Endothelial cell of umbilical vein (primary cell): ENCODE data around the gene THEMIS. TPM values are rescaled to one million over a fixed set of nuclear protein-coding genes. Genes with fewer than 3 reads are reported as not detected.

Experiments used
- BruUV-seq: library from RNA; stranded (reverse); fragments of 400-500 nt; replicated peaks from 2 replicates; lab custom pipeline; 2021; lab: Mats Ljungman, UMichigan
- CTCF ChIA-PET: fragments of 300-600, 350-600 bp; sonication (Branson Sonifier 250); formaldehyde crosslinking; loops from one replicate; lab custom pipeline; 2021; ENCODE audit warnings: antibody characterized with exemption, inconsistent platforms; lab: Charles Lee
- POLR2A ChIA-PET: fragments of 300-600, 350-600 bp; sonication (Branson Sonifier 250); formaldehyde crosslinking; loops from one replicate; lab custom pipeline; 2021; ENCODE audit warnings: antibody characterized with exemption, inconsistent platforms; lab: Charles Lee
- DNase-seq: peaks from one replicate; pipeline ENCODE4 v3.0.0-alpha.2; 2011; ENCODE audit warnings: low read depth, low spot score
- FAIRE-seq: peaks from 2 replicates; lab custom pipeline; 2011; peaks lifted over from hg19 to GRCh38; lab: Jason Lieb, UNC
- H2AFZ ChIP-seq: 2 replicates; pipeline ENCODE4 v1.6.0; 2012; ENCODE audit warnings: low read depth, low read length, control low read depth, inconsistent platforms
- H3K27ac ChIP-seq: 2 replicates; pipeline ENCODE4 v1.5.1; 2011; ENCODE audit warnings: low read depth, mild to moderate bottlenecking, control low read depth, low read length, moderate library complexity; ENCODE audit not compliant: insufficient read depth
- H3K27me3 ChIP-seq, 2 experiments: 2 replicates each; pipeline versions ENCODE4 v1.6.0 to v1.6.1; 2011; ENCODE audit warnings: low read length in 2 of 2, mixed read lengths in 1 of 2; ENCODE audit not compliant: control insufficient read depth in 2 of 2, insufficient read depth in 2 of 2
- H3K36me3 ChIP-seq, 2 experiments: 2 replicates in 1 of 2; 3 replicates in 1 of 2; pipeline ENCODE4 v1.5.1; 2011; ENCODE audit warnings: low read length in 2 of 2, mild to moderate bottlenecking in 1 of 2, moderate library complexity in 1 of 2; ENCODE audit not compliant: control insufficient read depth in 2 of 2, insufficient read depth in 2 of 2; ENCODE audit errors: extremely low read depth in 1 of 2
- H3K4me1 ChIP-seq: 3 replicates; pipeline ENCODE4 v1.5.1; 2011; ENCODE audit warnings: mild to moderate bottlenecking, low read length; ENCODE audit not compliant: control insufficient read depth, insufficient read depth; ENCODE audit errors: extremely low read depth
- H3K4me2 ChIP-seq: 2 replicates; pipeline ENCODE4 v1.6.1; 2011; ENCODE audit warnings: low read length, control low read depth, mixed read lengths; ENCODE audit not compliant: insufficient read depth
- H3K4me3 ChIP-seq, 3 experiments: fragments of 200-600 bp in 1 of 3; sonication (generic), shearing (Covaris generic) in 1 of 3; replicated peaks in 1 of 3; 2 replicates each; pipeline ENCODE4 v1.5.1; 2011 to 2016; ENCODE audit warnings: control low read depth in 3 of 3, low read length in 3 of 3, mild to moderate bottlenecking in 2 of 3, inconsistent platforms in 1 of 3, low read depth in 1 of 3, moderate library complexity in 1 of 3; ENCODE audit not compliant: insufficient read depth in 1 of 3
- H3K79me2 ChIP-seq: 2 replicates; pipeline ENCODE4 v1.6.0; 2012; ENCODE audit warnings: low read length, inconsistent platforms; ENCODE audit not compliant: control insufficient read depth, insufficient read depth
- H3K9ac ChIP-seq: replicated peaks from 2 replicates; pipeline ENCODE3; 2011; ENCODE audit warnings: low read length, control low read depth; ENCODE audit not compliant: insufficient read depth; ENCODE audit errors: extremely low read depth
- H3K9me1 ChIP-seq: replicated peaks from 3 replicates; pipeline ENCODE4 v1.6.0; 2011; ENCODE audit warnings: mild to moderate bottlenecking, low read length; ENCODE audit not compliant: control insufficient read depth, insufficient read depth; ENCODE audit errors: extremely low read depth
- H3K9me3 ChIP-seq: replicated peaks from 2 replicates; pipeline ENCODE4 v1.5.1; 2012; ENCODE audit warnings: low read length, inconsistent platforms; ENCODE audit not compliant: control insufficient read depth, insufficient read depth
- H4K20me1 ChIP-seq: replicated peaks from 2 replicates; pipeline ENCODE3; 2011; ENCODE audit warnings: mild to moderate bottlenecking, low read length; ENCODE audit not compliant: control insufficient read depth, insufficient read depth; ENCODE audit errors: extremely low read depth
- EZH2 ChIP-seq: IDR thresholded peaks from 2 replicates; pipeline ENCODE4 v1.6.1; 2012; ENCODE audit warnings: borderline replicate concordance, low read depth, mild to moderate bottlenecking, moderate library complexity, low read length, inconsistent platforms; ENCODE audit not compliant: severe bottlenecking
- FOS ChIP-seq: IDR thresholded peaks from 2 replicates; pipeline ENCODE4 v1.6.1; 2011; ENCODE audit warnings: mild to moderate bottlenecking, low read length, moderate library complexity, borderline replicate concordance; ENCODE audit not compliant: insufficient read depth
- GATA2 ChIP-seq: IDR thresholded peaks from 2 replicates; pipeline ENCODE4 v1.7.0; 2011; ENCODE audit warnings: low read depth, mild to moderate bottlenecking, moderate library complexity, mixed read lengths, low read length; ENCODE audit not compliant: insufficient read length, insufficient read depth
- JUN ChIP-seq: IDR thresholded peaks from 2 replicates; pipeline ENCODE4 v1.6.1; 2011; ENCODE audit warnings: borderline replicate concordance, low read depth; ENCODE audit not compliant: insufficient read length, insufficient read depth
- MYC ChIP-seq: IDR thresholded peaks from one replicate; pipeline ENCODE4 v1.6.1; 2011; ENCODE audit warnings: mild to moderate bottlenecking, low read depth, low read length
- POLR2A ChIP-seq: IDR thresholded peaks from 2 replicates; pipeline ENCODE4 v1.6.1; 2012; ENCODE audit warnings: low read depth, mild to moderate bottlenecking, control low read depth, low read length
- POLR2AphosphoS5 ChIP-seq: IDR thresholded peaks from 2 replicates; pipeline ENCODE4 v1.6.1; 2012; ENCODE audit warnings: low read depth, mild to moderate bottlenecking, control low read depth, low read length, moderate library complexity; ENCODE audit not compliant: insufficient read depth
- dilution Hi-C: fragments of 300-500 bp; cut with MboI; formaldehyde crosslinking; loops from one replicate; pipeline ENCODE4 v1.15.0; 2019; ENCODE audit warnings: low sequenced_read_pairs; ENCODE audit not compliant: extremely low pct_ligation_motif_present
- intact Hi-C: fragments of 100-400 bp; cut with micrococcal nuclease; formaldehyde crosslinking; loops from one replicate; pipeline ENCODE4 v1.10.0; 2022
- polyA plus RNA-seq, 4 experiments: library from polyadenylated mRNA; depleted of rRNA in 3 of 4; stranded (reverse) in 3 of 4; unstranded in 1 of 4; fragments of >200 nt; gene quantifications; 2 replicates each; pipeline versions ENCODE4 v1.2.1 to v1.2.3, GENCODE V29; 2011 to 2012; ENCODE audit warnings: missing spikeins in 1 of 4
- total RNA-seq: library from RNA; stranded (reverse); gene quantifications from 2 replicates; pipeline ENCODE4 v1.2.3, GENCODE V29; 2021
- TF ChIP-seq, protein P1 (sequence below): IDR thresholded peaks from 2 replicates; pipeline ENCODE4 v1.6.1; 2011; ENCODE audit not compliant: insufficient read depth, insufficient read length
- TF ChIP-seq, protein P2 (sequence below), 2 donors: IDR thresholded peaks; 1 replicate in 1 of 2; 2 replicates in 1 of 2; pipeline ENCODE4 v1.5.1; 2011; ENCODE audit warnings: low read length in 2 of 2, mild to moderate bottlenecking in 2 of 2, moderate library complexity in 2 of 2, control low read depth in 1 of 2, inconsistent platforms in 1 of 2, low read depth in 1 of 2; ENCODE audit not compliant: insufficient read depth in 1 of 2; ENCODE audit errors: extremely low read depth in 1 of 2

THEMIS gene
- total and polyA plus RNA-seq, 2 donors (not counting 3 experiments of a cell fraction or from before 2014, with no cell fraction given) = not detected

DNA sequence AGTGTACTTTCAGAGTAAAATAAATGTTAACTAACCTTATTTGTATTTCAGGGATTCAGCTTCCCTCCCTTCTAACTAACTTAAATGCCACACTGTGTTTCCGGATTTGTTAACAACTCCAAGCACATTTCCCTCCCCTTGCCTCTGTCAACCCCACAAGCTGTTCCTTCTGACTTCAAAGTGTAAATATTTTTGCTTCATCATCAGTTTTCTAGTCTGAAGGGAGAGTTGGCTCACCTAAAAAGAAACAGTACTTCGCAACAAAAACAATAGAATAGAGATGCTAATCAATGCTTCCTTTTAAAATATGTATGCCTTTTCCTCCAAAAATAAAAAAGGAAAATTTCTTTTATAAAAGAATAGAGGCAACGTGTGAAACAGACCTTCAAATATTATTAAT lies 132.6 kb downstream of the THEMIS start:
- FAIRE-seq (no peak), DNase-seq (no peak)
- Histone ChIP-seq H3K27ac (no peak overlapping the region), H3K79me2 (no peaks in the 10 kb centered on the region), H3K9ac (no peak overlapping the region), H3K4me3 (no peak overlapping the region), H4K20me1 (no peaks in the 10 kb centered on the region), H2AFZ (no peak overlapping the region), H3K27me3 (no peaks in the 10 kb centered on the region), H3K4me1 (no peaks in the 10 kb centered on the region), H3K4me2 (no peak overlapping the region), H3K9me3 (no peaks in the 10 kb centered on the region), H3K36me3 (no peaks in the 10 kb centered on the region), H3K9me1 (no peaks in the 10 kb centered on the region)
- BruUV-seq = no TSS peak
- intact Hi-C loops (no loop called here), dilution Hi-C loops (no loop called here)
- POLR2A ChIA-PET = no interaction called here
- CTCF ChIA-PET = interaction anchor here (0.7 kb wide), 1 partner anchor 32 kb away, joined by 3 read pairs; no protein-coding TSS in a partner anchor
- TF ChIP-seq GATA2 (no peak), POLR2A (no peak), EZH2 (no peak), POLR2AphosphoS5 (no peak), JUN (no peak), MYC (no peak), FOS (no peak)
- TF ChIP-seq, protein P1, sequence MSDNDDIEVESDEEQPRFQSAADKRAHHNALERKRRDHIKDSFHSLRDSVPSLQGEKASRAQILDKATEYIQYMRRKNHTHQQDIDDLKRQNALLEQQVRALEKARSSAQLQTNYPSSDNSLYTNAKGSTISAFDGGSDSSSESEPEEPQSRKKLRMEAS = no peak
- TF ChIP-seq, protein P2, sequence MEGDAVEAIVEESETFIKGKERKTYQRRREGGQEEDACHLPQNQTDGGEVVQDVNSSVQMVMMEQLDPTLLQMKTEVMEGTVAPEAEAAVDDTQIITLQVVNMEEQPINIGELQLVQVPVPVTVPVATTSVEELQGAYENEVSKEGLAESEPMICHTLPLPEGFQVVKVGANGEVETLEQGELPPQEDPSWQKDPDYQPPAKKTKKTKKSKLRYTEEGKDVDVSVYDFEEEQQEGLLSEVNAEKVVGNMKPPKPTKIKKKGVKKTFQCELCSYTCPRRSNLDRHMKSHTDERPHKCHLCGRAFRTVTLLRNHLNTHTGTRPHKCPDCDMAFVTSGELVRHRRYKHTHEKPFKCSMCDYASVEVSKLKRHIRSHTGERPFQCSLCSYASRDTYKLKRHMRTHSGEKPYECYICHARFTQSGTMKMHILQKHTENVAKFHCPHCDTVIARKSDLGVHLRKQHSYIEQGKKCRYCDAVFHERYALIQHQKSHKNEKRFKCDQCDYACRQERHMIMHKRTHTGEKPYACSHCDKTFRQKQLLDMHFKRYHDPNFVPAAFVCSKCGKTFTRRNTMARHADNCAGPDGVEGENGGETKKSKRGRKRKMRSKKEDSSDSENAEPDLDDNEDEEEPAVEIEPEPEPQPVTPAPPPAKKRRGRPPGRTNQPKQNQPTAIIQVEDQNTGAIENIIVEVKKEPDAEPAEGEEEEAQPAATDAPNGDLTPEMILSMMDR (IDR thresholded peaks at IDR 0.05; ENCODE audit: extremely low read depth in 1 of 2, insufficient read depth in 1 of 2, low read depth in 1 of 2, low read length in 2 of 2) = no peak
